ENCODE data around the gene CPNE8.

DNA sequence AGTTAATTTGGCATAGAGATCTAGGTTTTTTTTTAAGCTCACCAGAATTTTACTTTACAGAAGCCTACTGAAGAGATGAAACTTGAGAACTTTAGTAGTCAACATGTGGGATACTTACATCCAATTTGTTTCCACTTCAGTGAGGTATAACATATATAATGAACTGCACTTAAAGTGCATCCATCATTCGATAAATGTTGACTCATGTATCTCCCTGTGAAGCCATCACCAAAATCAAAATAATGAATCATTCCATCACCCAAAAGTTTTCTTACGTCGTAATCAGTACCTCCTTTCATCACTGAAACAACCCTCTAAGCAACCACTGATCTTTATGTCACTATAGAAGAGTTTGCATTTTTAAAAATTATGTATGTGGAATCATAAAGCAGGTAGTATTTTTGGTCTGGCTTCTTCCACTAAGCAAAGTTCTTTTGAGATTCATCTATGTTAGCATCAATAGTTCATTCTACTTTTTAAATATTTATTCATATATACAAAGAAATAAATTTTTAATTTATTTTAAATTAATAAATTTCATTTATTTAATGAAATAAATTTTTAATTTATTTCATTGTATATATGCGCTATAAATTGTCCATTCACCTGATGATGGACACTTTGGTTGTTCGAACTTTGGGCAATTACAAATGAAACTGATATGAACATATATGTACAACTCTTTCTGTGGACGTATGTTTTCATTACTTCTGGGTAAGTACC lies 2.0 kb upstream of the CPNE8 start:
- no peak for TF ChIP-seq CTCF (IDR thresholded peaks at IDR 0.05; ENCODE audit: low read length)
- no peak for TF ChIP-seq EZH2 (optimal IDR thresholded peaks at IDR 0.05; ENCODE audit: low read depth, low read length)
- TF ChIP-seq EZH2phosphoT487 (IDR thresholded peaks at IDR 0.05; ENCODE audit: low read length): no peak
